RWPE2 (cell line): Measurements from ENCODE around the gene GPR25.

ENCODE experiments used
- ATAC-seq: fragments of 200-7000 bp; cut with Tn5 transposase; 3 replicates; pipeline ENCODE4 v1.9.1; 2021; ENCODE audit warnings: low read depth
- DNase-seq: peaks from one replicate; pipeline ENCODE4 v3.0.0-alpha.2; 2020; ENCODE audit warnings: low spot score
- H3K27ac ChIP-seq: fragments of 450-650 bp; 2 replicates; pipeline ENCODE4 v1.5.1; 2017; ENCODE audit warnings: mild to moderate bottlenecking; ENCODE audit not compliant: poor library complexity, severe bottlenecking
- H3K27me3 ChIP-seq: fragments of 250-450 bp; sonication (Bioruptor Pico); 2 replicates; pipeline ENCODE4 v1.5.1; 2021; ENCODE audit warnings: mild to moderate bottlenecking, moderate library complexity; ENCODE audit not compliant: insufficient read depth, poor library complexity, severe bottlenecking
- H3K36me3 ChIP-seq: fragments of 250-450 bp; sonication (Bioruptor Pico); 2 replicates; pipeline ENCODE4 v1.5.1; 2020; ENCODE audit warnings: low read depth, mild to moderate bottlenecking, moderate library complexity
- H3K4me1 ChIP-seq: fragments of 250-450 bp; sonication (Bioruptor Pico); 2 replicates; pipeline ENCODE4 v1.5.1; 2021; ENCODE audit warnings: mild to moderate bottlenecking, moderate library complexity; ENCODE audit not compliant: insufficient read depth, poor library complexity, severe bottlenecking
- H3K4me3 ChIP-seq: fragments of 250-450 bp; sonication (Bioruptor Pico); 2 replicates; pipeline ENCODE4 v1.5.1; 2021; ENCODE audit warnings: mild to moderate bottlenecking, moderate library complexity; ENCODE audit not compliant: severe bottlenecking
- H3K9me3 ChIP-seq: fragments of 250-450 bp; sonication (Bioruptor Pico); 2 replicates; pipeline ENCODE4 v1.5.1; 2021; ENCODE audit warnings: mild to moderate bottlenecking, moderate library complexity; ENCODE audit not compliant: severe bottlenecking
- TF ChIP-seq, protein P1 (sequence below): fragments of 450-650 bp; IDR thresholded peaks from one replicate; pipeline ENCODE4 v1.5.1; 2017; ENCODE audit warnings: mild to moderate bottlenecking, moderate library complexity; ENCODE audit not compliant: poor library complexity, severe bottlenecking

GPR25 gene

DNA sequence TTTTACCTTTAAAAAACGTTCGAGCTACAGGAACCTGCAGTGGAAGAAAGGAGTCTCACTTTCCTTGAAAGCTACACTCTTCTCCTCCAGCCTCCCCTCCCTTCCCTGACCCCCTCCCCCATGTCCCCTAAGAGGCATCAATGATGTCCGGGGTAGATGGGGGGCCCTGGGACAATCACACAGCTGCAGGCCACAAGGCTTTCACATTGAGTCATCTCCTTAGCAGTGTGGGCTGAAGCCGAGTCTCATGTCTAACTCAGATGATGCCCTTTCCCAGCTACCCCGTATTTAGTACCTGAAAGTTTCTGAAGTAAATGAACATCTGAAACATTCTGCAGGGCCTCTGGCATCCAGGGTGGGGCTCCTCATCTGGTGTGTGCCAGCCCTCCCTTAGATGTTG is 6.3 kb upstream of the GPR25 start:
- Histone ChIP-seq H3K4me1 (no peaks in the 10 kb centered on the region), H3K27me3 (no peaks in the 10 kb centered on the region), H3K27ac (no peak overlapping the region), H3K4me3 (no peak overlapping the region), H3K36me3 (peaks cover 18% of the 10 kb centered on the region), H3K9me3 (no peaks in the 10 kb centered on the region)
- ATAC-seq (peak; percentile 37; the same call in 2 of the 3 replicates), DNase-seq (no peak)
- TF ChIP-seq, protein P1, sequence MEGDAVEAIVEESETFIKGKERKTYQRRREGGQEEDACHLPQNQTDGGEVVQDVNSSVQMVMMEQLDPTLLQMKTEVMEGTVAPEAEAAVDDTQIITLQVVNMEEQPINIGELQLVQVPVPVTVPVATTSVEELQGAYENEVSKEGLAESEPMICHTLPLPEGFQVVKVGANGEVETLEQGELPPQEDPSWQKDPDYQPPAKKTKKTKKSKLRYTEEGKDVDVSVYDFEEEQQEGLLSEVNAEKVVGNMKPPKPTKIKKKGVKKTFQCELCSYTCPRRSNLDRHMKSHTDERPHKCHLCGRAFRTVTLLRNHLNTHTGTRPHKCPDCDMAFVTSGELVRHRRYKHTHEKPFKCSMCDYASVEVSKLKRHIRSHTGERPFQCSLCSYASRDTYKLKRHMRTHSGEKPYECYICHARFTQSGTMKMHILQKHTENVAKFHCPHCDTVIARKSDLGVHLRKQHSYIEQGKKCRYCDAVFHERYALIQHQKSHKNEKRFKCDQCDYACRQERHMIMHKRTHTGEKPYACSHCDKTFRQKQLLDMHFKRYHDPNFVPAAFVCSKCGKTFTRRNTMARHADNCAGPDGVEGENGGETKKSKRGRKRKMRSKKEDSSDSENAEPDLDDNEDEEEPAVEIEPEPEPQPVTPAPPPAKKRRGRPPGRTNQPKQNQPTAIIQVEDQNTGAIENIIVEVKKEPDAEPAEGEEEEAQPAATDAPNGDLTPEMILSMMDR = no peak

GRCh38 chr1:200867018-200867811 is 5.6 kb upstream of the GPR25 start:
- TF ChIP-seq, protein P1 = no peak
- peak; percentile 7; the same call in 1 of the 3 replicates for ATAC-seq
- Histone ChIP-seq H3K27ac (no peak overlapping the region), H3K9me3 (no peaks in the 10 kb centered on the region), H3K4me3 (no peak overlapping the region), H3K27me3 (no peaks in the 10 kb centered on the region), H3K4me1 (no peaks in the 10 kb centered on the region), H3K36me3 (peaks cover 14% of the 10 kb centered on the region)
- no peak for DNase-seq

DNA sequence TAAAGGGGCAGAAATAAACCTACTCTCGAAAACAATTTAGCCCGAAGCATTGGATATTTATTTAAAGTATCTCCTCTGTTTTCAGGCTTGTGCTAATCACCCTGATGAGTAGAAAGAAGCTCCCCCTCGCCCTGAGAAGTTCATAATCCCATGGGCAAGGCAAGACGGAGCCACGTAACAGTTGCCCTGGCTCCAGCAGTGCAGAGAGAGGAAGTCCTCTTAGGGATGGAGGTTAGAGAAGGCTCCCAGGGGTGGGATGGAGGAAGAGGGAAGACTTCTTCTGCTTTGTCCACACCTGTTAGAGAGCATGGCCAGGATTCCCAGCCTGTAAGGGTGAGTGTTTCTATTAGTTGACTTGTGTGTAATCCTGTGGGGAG is 3.4 kb upstream of the GPR25 start:
- no peak overlapping the region for H3K27ac ChIP-seq
- ATAC-seq = peak; percentile 13; the same call in 2 of the 3 replicates
- H3K4me1 ChIP-seq = no peaks in the 10 kb centered on the region
- no peak overlapping the region for H3K4me3 ChIP-seq
- DNase-seq = no peak
- H3K27me3 ChIP-seq = peaks cover 2% of the 10 kb centered on the region
- TF ChIP-seq, protein P1 = no peak
- H3K9me3 ChIP-seq = no peaks in the 10 kb centered on the region
- no peaks in the 10 kb centered on the region; the same call in 1 of the 2 replicates for H3K36me3 ChIP-seq

GRCh38 chr1:200869753-200870391 is 2.9 kb upstream of the GPR25 start:
- Histone ChIP-seq H3K27ac (no peak overlapping the region), H3K9me3 (no peaks in the 10 kb centered on the region), H3K27me3 (peaks cover 6% of the 10 kb centered on the region), H3K4me3 (no peak overlapping the region), H3K4me1 (no peaks in the 10 kb centered on the region), H3K36me3 (no peaks in the 10 kb centered on the region; the same call in 1 of the 2 replicates)
- ATAC-seq = peak; percentile 13; the same call in 2 of the 3 replicates
- TF ChIP-seq, protein P1 = no peak
- DNase-seq = no peak
